Sigmoid colon (tissue), 7 donors: ENCODE data around the gene COBL. TPM values are rescaled to one million over a fixed set of nuclear protein-coding genes. Genes with fewer than 3 reads are reported as not detected.

ENCODE experiments used
- DNase-seq: peaks from one replicate; pipeline ENCODE4 v3.0.0-alpha.2; 2019
- H3K27ac ChIP-seq, 4 donors: fragments of 200-600 bp; sonication (generic); one replicate each; pipeline ENCODE4 v1.5.1; 2016 to 2019; ENCODE audit warnings: mild to moderate bottlenecking in 1 of 4
- H3K27me3 ChIP-seq, 3 donors: fragments of 200-600 bp; sonication (generic); one replicate each; pipeline ENCODE4 v1.5.1; 2019; ENCODE audit warnings: mild to moderate bottlenecking in 1 of 3
- H3K36me3 ChIP-seq, 4 donors: fragments of 200-600 bp; sonication (generic); one replicate each; pipeline ENCODE4 v1.5.1; 2016 to 2019
- H3K4me1 ChIP-seq, 4 donors: fragments of 200-600 bp; sonication (generic); one replicate each; pipeline ENCODE4 v1.5.1; 2017 to 2019
- H3K4me3 ChIP-seq, 4 donors: fragments of 200-600 bp; sonication (generic); one replicate each; pipeline ENCODE4 v1.5.1; 2017 to 2019; ENCODE audit warnings: mild to moderate bottlenecking in 2 of 4, moderate library complexity in 1 of 4
- H3K9me3 ChIP-seq, 4 donors: fragments of 200-600 bp in 3 of 4; sonication (generic) in 3 of 4; one replicate each; pipeline versions ENCODE4 v1.5.1 to v1.6.1; 2013 to 2019
- EP300 ChIP-seq, 4 donors: sonication (generic); formaldehyde crosslinking; IDR thresholded peaks; one replicate each; pipeline ENCODE4 v1.6.1; 2017; ENCODE audit warnings: antibody characterized with exemption in 4 of 4
- POLR2A ChIP-seq, 2 donors: fragments of 450-650 bp; IDR thresholded peaks; one replicate each; pipeline ENCODE4 v1.6.1; 2016; ENCODE audit warnings: antibody characterized with exemption in 2 of 2, mild to moderate bottlenecking in 2 of 2, moderate library complexity in 2 of 2
- POLR2AphosphoS5 ChIP-seq, 4 donors: sonication (generic); formaldehyde crosslinking; IDR thresholded peaks; one replicate each; pipeline ENCODE4 v1.6.1; 2017; ENCODE audit warnings: antibody characterized with exemption in 4 of 4
- WGBS, 2 donors: extraction: QIAGEN DNeasy Blood & Tissue Kit; methylation state at CpG; one replicate each; pipeline ENCODE4 v1.1.7; 2013; 5-methylcytosine and 5-hydroxymethylcytosine counted together
- intact Hi-C: fragments of 100-400 bp; cut with DNase I; formaldehyde crosslinking; loops from one replicate; pipeline ENCODE4 v1.15.1; 2023
- polyA plus RNA-seq, 3 donors: library from polyadenylated mRNA; stranded (reverse); fragments of 200-250 nt; gene quantifications; one replicate each; pipeline ENCODE4 v1.2.3, GENCODE V29; 2013
- total RNA-seq, 4 donors: library from RNA; depleted of rRNA; stranded (reverse); fragments of >200 nt; gene quantifications; one replicate each; pipeline ENCODE4 v1.1.0, GENCODE V29; 2016
- TF ChIP-seq, protein P1 (sequence below), 4 experiments: fragments of 450-650 bp in 3 of 4; fragments of 200-600 bp in 1 of 4; IDR thresholded peaks; one replicate each; pipeline ENCODE4 v1.5.1; 2016 to 2019; ENCODE audit warnings: antibody characterized with exemption in 4 of 4, mild to moderate bottlenecking in 3 of 4, moderate library complexity in 2 of 4
- donor health status: healthy with polysubstance abuse.
- donor health status: Bipolar disorder and iron deficiency.
- donor health status: healthy.

Gene COBL
- total and polyA plus RNA-seq, 7 donors: 3.0 to 27.6 (median 10.0) TPM

- Histone ChIP-seq H3K4me3 (no peak overlapping the region), H3K27ac (no peak overlapping the region), H3K9me3 (no peaks in the 10 kb centered on the region), H3K27me3 (no peaks in the 10 kb centered on the region), H3K36me3 (no peaks in the 10 kb centered on the region), H3K4me1 (no peaks in the 10 kb centered on the region)
- no peak for DNase-seq
- WGBS, 2 donors: 92 to 97% methylated on average over 16 of the region's 16 CpGs
- TF ChIP-seq EP300 (IDR thresholded peaks at IDR 0.05): no peak
- TF ChIP-seq POLR2A (IDR thresholded peaks at IDR 0.05): no peak
- TF ChIP-seq, protein P1, sequence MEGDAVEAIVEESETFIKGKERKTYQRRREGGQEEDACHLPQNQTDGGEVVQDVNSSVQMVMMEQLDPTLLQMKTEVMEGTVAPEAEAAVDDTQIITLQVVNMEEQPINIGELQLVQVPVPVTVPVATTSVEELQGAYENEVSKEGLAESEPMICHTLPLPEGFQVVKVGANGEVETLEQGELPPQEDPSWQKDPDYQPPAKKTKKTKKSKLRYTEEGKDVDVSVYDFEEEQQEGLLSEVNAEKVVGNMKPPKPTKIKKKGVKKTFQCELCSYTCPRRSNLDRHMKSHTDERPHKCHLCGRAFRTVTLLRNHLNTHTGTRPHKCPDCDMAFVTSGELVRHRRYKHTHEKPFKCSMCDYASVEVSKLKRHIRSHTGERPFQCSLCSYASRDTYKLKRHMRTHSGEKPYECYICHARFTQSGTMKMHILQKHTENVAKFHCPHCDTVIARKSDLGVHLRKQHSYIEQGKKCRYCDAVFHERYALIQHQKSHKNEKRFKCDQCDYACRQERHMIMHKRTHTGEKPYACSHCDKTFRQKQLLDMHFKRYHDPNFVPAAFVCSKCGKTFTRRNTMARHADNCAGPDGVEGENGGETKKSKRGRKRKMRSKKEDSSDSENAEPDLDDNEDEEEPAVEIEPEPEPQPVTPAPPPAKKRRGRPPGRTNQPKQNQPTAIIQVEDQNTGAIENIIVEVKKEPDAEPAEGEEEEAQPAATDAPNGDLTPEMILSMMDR (IDR thresholded peaks at IDR 0.05): no peak
- no peak for TF ChIP-seq POLR2AphosphoS5 (IDR thresholded peaks at IDR 0.05)
- intact Hi-C loops: no loop called here
Observed at GRCh38 chr7:51024867-51025266, 291.7 kb downstream of the COBL start.

- Histone ChIP-seq H3K27me3 (no peaks in the 10 kb centered on the region), H3K27ac (no peak overlapping the region), H3K4me3 (no peak overlapping the region), H3K9me3 (no peaks in the 10 kb centered on the region), H3K4me1 (no peaks in the 10 kb centered on the region), H3K36me3 (no peaks in the 10 kb centered on the region)
- 94 to 96% methylated on average over 9 of the region's 9 CpGs for WGBS, 2 donors
- TF ChIP-seq EP300 (IDR thresholded peaks at IDR 0.05): no peak
- no peak for TF ChIP-seq POLR2AphosphoS5 (IDR thresholded peaks at IDR 0.05)
- intact Hi-C loops: no loop called here
- DNase-seq: no peak
Observed at GRCh38 chr7:51023547-51023946, 293.1 kb downstream of the COBL start.

DNA sequence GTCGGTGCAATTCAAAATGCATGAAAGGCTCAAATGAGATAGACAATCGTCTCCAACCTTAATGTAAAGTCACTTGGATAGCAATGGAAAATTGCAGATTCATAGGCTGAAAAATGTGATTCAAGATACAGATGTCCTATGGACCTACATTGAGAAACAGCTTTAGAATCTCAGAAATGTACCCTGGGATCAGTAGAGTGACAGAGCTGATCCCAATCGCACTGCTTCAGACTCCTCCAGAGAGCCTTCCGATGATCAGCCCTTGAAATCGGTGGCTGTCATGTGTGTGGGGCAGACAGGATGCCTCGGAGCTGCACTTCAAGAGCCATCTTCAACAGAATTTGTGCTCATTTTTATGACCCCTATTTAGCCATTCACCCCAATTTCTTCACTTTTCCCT is 293.8 kb downstream of the COBL start:
- 94% methylated on average over 6 of the region's 6 CpGs for WGBS, 2 donors
- no peak overlapping the region for H3K27ac ChIP-seq
- intact Hi-C loops: no loop called here
- no peaks in the 10 kb centered on the region for H3K9me3 ChIP-seq
- no peaks in the 10 kb centered on the region for H3K27me3 ChIP-seq
- no peaks in the 10 kb centered on the region for H3K36me3 ChIP-seq
- H3K4me3 ChIP-seq: no peak overlapping the region
- DNase-seq: no peak
- no peaks in the 10 kb centered on the region for H3K4me1 ChIP-seq
- no peak for TF ChIP-seq EP300 (IDR thresholded peaks at IDR 0.05)
- no peak for TF ChIP-seq POLR2AphosphoS5 (IDR thresholded peaks at IDR 0.05)
- TF ChIP-seq, protein P1 (IDR thresholded peaks at IDR 0.05): no peak
- TF ChIP-seq POLR2A (IDR thresholded peaks at IDR 0.05): no peak

DNA sequence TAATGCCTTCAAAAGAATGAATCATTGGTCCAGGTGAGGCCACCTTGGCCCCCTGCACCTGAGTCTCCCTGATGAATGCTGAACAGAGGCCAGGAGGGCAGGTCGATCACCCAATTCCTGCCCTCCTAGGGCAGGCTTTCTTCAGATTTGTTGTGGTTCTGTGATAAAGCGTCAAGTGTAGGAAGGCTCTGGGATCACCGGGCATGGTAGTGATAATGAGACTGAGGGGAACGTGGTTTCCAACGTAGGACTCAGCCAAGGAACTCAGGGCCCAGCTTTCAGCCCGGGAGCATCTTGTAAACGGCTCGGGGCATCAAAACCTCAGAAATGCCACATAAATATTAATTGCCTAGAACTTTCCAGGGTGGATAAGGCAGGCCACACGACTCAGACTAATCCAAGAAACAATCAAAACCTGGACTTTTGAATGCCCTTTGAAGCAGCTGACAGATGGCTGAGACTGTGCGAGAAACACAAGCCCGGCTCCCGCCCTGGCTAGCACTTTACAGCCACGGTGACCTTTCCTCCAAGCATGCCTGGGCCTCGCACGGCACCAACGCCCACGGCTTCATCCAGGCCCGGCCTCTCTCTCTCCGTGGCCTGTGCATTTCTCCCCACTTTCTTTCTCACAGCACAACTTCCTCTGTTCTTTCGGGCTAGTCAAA is 294.6 kb downstream of the COBL start:
- no peak for TF ChIP-seq POLR2AphosphoS5 (IDR thresholded peaks at IDR 0.05)
- no peak for DNase-seq
- no peaks in the 10 kb centered on the region for H3K27me3 ChIP-seq
- peaks cover 0 to 4% (median 0%) of the 10 kb centered on the region in 4 donors for H3K4me1 ChIP-seq
- intact Hi-C loops: no loop called here
- no peak overlapping the region for H3K4me3 ChIP-seq
- WGBS, 2 donors: 83 to 89% methylated on average over 20 of the region's 20 CpGs
- H3K36me3 ChIP-seq: no peaks in the 10 kb centered on the region
- H3K27ac ChIP-seq: no peak overlapping the region
- no peaks in the 10 kb centered on the region for H3K9me3 ChIP-seq

GRCh38 chr7:51020944-51021343 is 295.7 kb downstream of the COBL start:
- WGBS, 2 donors: 90 to 94% methylated on average over 3 of the region's 3 CpGs
- intact Hi-C loops: no loop called here
- no peak overlapping the region for H3K4me3 ChIP-seq
- H3K4me1 ChIP-seq: peaks cover 0 to 6% (median 0%) of the 10 kb centered on the region in 4 donors
- TF ChIP-seq EP300 (IDR thresholded peaks at IDR 0.05) (no peak), POLR2A (IDR thresholded peaks at IDR 0.05) (no peak), POLR2AphosphoS5 (IDR thresholded peaks at IDR 0.05) (no peak)
- TF ChIP-seq, protein P1 (IDR thresholded peaks at IDR 0.05): no peak
- H3K27ac ChIP-seq: peak overlapping the region in 1 of 4 donors; percentile 4
- no peaks in the 10 kb centered on the region for H3K36me3 ChIP-seq
- DNase-seq: no peak
- no peaks in the 10 kb centered on the region for H3K9me3 ChIP-seq
- H3K27me3 ChIP-seq: no peaks in the 10 kb centered on the region
